Activated CD8-positive, alpha-beta memory T cell treated with anti-CD3 and anti-CD28 coated beads, Interleukin-2, amount 50 U/mL, for 1 hour (primary cell): ENCODE data around the gene GMPR.
"Not testable (repeated sequence)": the region's sequence is repeated elsewhere in the genome, so short reads cannot be mapped to it uniquely, and the experiment has no call there.

Source experiments
- DNase-seq: peaks from one replicate; pipeline ENCODE4 v3.0.0-alpha.2; 2020; ENCODE audit errors: extremely low read depth

The GMPR gene

GRCh38 chr6:16225062-16225731 lies 13.2 kb upstream of the GMPR start:
- not testable (repeated sequence) for DNase-seq

DNA sequence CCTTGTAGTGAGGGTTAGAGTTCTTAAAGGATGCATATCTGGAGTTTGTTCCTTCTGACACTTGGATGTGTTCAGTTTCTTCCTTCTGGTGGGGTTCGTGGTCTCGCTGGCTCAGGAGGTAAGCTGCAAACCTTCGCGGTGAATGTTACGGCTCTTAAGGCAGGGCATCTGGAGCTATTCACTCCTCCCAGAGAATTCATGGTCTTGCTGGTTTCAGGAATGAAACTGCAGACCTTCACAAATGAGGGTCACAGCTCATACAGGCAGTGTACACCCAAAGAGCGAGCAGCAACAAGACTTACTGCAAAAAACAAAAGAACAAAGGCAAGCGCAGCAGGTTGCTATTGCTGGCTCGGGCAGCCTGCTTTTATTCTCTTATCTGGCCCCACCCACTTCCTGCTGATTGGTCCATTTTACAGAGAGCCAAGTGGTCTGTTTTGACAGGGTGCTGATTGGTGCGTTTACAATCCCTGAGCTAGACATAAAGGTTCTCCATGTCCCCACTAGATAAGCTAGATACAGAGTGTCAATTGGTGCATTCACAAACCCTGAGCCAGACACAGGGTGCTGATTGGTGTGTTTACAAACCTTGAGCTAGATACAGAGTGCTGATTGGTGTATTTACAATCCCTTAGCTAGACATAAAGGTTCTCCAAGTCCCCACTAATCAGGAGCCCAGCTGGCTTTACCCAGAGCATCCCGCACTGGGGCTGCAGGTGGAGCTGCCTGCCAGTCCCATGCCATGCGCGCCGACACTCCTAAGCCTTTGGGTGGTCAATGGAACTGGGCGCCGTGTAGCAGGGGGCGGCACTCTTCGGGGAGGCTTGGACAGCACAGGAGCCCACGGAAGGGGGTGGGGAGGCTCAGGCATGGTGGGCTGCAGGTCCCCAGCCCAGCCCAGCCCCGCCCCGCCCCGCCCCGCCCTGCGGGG lies 12.0 kb upstream of the GMPR start:
- DNase-seq: not testable (repeated sequence)

GRCh38 chr6:16227048-16227562 lies 11.3 kb upstream of the GMPR start:
- no peak for DNase-seq

- no peak for DNase-seq
Observed at GRCh38 chr6:16227605-16228004, 10.8 kb upstream of the GMPR start.

DNA sequence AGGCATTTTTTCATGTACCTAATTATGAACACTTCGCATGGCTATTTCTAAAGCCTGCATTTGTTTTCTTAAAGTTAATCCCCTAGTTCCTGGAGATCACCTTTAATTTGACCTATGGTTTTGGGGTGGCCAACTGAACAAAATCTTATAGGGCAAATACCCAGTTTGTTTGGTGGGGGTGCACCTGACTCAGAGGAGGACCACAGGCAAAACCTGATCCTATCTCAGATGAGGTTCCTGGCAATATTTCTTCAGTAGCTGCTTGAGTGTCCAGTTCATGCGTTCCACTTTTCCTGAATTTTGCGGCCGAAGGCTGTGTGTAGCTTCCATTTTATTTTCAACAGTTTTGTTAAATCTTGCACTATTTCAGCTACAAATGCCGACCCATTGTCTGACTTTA lies 10.3 kb upstream of the GMPR start:
- DNase-seq: no peak

DNA sequence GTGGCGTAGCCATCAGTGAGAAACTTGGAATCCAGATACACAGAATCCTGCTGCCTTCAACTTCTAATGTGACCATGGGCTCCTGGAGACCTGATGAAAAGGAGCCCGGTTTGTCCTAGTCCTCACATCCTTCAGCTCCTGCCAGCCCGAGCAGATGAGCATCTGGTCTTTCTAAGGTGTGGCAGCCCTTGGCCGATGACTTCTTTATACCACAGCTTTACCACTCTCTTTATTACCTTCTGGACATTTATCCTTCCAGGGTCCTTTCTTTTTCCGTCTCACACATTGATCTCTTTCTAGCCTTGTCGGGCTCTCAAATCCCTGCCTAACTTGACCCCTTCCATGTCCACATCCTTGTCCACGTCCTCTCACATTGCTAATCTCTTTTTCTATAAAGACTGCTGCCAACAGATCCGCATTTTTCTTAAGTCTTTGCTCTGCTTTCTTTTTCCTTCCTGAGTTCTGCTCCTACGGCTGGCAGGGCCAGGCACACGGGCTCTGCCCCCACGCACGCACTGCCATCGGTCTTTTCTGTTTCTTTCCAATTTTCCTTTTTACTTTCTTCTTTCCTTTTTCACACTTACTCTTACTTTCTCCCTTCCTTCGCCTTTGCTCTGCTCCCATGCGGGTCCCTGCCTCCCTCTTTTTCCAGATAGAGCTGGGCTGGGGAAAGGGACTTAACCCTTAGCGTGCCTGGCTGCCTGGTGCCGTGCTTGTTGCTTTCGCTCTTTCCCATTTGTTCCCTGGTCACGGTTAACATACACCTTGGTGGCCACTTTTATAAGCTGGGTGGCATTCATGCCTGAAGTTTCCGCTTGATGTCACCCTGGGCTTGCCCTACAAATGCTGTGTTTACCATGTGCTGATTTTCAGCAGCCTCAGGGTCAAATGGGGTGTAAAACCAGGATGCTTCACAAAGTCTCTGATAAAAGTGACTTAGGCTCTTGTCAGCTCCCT lies 9.4 kb upstream of the GMPR start:
- DNase-seq: no peak

DNA sequence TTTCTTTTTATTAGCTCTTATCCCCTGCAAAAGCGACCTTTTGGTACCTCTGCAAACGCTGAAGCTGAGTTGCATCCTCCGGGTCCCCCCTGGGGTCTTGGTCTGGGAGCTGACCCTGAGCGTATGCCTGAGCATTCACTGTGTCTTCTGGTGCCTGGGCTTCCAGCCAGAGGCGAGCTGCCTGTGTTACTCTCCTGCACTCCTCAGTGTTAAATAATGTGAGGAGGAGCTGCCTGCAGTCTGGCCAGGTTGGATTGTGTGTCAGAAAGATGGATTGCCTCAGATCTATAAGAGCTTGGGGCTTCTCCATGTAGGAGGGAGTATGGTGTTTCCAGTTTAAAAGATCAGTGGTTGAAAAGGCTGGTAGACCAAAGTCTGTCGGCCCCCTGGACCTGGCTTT lies 8.7 kb upstream of the GMPR start:
- DNase-seq: no peak

DNA sequence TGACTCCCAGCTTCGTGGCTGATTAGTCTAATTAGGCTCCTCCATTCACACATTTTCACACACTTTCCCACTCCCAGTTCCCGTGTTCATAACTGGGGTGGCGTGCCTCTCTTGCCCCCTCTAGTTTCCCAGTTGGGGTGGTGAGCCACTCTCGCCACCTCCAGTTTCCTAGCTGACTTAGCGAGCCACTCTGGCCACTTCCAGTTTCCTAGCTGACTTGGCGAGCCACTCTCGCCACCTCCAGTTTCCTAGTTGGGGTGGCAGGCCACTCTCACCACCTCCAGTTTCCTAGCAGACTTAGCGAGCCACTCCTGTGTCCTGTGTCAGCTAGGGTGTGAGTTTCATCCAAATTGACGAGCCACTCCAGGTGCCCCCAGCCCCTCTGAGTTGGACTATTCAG lies 7.4 kb upstream of the GMPR start:
- no peak for DNase-seq

DNA sequence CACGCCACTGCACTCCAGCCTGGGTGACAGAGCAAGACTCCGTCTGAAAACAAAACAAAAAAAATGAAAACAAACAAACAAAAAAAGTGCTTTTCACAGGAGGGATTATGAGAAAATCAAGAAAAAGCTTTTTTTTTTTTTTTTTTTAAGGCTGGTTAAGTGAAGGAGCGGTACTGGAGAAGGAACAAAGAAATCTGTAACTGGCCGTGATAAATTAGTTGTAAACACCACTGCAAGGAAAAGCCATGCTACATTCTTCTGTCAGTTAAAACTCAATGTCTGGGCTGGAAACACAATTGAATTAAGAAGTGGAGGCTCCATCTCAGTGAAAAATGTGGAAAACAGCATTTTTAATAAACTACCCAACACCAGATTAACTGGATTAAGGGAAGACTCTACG lies 6.3 kb upstream of the GMPR start:
- no peak for DNase-seq

- DNase-seq: no peak
Observed at GRCh38 chr6:16236009-16236501, 2.3 kb upstream of the GMPR start.

DNA sequence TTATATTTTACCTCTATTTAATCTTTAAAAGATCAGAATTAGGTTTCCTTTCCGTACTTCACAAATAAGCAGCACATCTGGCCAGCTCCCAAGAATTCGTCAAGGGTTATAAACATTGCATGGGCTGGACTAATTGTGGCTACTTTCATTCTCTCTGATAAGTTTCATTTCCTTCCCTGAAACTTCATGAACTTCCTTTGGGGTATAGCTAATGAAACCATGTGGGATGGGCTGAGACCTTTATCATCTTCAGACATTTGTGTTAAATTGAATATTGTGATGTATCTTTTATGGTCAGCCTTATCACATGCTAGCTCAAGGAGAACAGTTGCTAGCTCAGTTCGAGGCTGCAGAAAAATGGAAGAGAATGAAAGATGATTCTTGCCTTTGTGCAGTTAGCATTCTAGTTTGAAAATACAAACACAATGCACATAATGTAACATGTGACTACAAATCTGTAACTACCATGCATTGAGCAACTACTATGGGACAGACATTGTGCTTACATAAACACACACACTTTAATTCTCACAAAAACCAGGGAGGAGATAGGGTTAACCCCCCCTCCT lies 1.7 kb upstream of the GMPR start:
- DNase-seq: no peak

GRCh38 chr6:16237242-16237641 lies 1.1 kb upstream of the GMPR start:
- no peak for DNase-seq

DNA sequence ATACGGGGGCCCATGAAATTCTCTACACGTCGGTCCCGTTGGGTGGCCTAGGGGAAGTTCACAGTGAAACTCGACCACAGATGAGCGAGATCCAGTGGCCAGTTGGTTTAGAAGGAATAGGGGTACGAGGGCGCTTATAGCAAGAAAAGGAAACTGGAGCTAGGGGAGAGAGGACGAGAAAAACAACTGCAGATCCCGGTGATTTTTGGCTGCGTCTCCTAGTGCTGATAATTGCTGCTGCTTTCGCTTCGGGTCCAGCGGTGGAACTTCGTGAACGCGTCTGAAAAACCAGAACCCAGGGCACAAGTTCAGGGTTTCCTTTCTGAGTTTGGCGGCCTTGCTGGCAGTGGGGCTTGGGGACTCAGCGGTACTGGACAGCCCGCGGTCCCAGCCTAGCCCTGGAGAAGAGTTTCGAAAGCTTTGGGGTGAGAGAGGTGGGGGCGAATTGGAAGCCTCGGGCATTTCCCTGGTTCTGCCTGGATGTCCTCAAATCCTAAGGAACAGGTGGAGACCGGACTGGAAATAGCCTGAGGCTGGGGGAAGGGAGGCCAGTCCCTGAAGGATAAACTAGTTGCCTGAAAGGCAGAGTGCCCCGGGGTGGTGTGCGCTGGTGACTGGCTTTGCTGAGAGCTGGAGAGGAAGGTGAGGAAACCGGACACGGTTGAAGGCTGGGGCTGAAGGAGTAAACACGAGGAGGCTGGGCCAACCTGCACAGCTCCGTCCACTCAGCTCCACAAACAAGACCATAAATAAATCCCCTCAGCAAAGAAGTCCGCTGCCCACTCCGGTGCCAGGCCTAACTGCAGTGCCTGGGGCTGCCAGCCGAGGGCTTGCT lies 793 bp downstream of the GMPR start:
- DNase-seq: no peak

DNA sequence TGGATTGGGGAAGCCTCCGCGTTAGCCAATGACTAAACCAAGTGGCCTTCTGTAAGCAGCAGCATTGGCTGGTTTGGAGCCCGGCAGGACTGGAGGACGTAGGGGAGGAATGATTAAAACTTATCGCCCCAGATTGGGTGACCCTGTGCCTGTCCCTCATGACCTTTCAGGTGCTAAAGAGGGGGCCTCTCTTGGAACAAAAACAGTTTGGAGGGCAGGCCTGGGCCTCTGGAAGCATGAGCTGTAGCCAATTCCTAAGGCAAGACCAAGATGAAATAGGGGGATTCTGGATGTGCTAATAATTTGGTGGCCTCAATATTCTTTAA lies 1.4 kb downstream of the GMPR start:
- no peak for DNase-seq

DNA sequence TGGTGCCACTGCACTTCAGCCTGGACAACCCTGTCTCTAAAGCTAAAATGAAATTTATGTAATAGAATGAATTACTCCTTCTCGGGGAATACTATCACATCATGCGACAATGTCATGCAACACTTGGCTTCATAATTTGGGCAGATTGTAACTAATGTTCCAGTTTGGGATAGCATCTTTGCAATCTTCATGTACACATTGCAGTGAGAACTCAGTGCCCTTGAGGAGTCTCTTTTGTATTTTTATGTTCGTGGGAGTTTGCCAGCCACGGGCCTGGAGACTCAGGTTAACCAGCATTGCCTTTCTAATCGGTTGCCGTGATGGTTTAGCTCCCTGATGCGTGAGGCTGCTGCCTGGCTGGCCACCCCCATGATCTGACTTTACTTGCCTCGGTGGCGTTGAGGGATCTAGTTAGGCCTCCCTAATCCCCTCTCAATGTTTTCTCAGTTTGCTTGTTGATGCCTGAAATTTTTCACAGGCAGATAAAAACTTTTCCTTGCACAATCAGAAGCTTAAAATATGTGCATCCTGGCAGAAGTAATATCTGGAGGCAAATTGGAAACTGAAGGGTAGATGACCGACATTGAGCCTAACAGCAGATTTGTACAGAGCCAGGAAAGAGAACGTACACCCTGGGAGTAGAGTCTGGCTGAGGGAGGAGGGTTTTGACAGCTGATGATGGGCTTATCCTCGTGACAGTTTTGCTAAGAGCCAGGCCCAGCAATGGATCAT lies 2.4 kb downstream of the GMPR start:
- no peak for DNase-seq

GRCh38 chr6:16241321-16241689 lies 2.9 kb downstream of the GMPR start:
- no peak for DNase-seq

DNA sequence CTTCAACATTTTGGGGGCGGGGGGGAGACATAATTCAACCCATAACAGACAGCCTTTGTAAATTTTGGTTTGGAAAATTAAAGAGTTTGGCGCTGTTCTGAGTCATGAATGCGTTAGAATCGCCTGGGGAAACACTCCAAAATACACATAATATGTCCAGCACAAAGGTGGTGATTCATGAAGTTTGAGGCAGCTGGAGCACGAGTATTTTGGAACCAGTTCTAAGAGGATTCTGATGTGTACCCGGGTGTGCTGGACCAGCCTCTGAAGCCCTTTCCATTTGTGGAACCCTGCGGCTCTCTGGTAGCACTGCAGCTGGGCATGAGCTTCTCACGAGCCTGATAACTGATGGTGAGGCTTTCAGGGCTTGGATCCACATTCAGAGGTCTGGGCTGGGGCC lies 4.7 kb downstream of the GMPR start:
- no peak for DNase-seq

DNA sequence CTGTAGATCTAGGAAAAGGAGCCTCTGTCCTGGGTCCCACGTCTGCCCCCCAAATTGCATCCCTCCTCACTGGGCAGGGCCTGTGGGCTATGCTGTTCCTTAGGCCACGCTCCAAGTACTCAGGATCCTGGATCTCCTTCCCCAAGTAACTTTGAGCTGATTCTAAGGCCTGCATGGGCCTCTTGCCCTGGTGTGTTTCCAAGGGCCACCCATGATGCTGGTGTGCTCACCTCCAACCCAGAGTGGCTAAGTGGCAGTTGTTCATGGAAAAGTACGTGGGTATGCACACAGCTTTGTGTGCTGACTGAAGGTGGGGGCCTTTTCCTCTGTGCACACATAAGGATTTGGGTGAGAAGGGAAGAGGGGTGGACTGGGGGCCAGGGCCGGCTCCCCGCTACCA lies 5.3 kb downstream of the GMPR start:
- DNase-seq: no peak

- DNase-seq: no peak
Observed at GRCh38 chr6:16244446-16244845, 6.1 kb downstream of the GMPR start.

DNA sequence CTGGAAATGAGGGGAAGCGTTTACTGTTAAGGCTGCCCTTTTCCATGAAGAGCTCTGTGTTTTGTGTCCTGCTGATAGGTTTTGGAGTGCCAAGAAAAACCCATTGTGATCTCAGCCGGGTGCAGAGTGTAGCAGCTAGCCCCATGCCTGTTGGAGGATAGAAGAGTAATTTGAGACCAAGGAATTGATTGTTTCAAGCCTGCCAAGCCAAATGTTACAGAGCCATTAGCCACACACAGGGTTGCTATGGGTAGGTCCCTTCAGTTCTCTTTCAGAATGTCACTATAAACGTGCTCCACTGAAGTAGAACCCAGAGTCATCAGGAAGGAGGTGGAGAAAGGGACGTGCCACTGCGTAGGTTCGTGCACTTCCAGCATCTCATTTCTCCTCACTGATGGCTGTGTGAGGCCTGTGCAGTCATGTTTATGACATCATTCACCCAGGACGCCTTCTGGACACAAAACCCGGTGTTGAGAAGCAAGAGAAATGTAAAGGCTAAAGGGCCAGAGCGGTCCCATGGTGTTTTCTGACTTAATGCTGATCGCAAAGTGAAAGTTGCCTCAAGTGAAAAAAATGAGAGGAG lies 6.6 kb downstream of the GMPR start:
- no peak for DNase-seq
